ENCODE measurements around the gene XRCC1. TPM values are rescaled to one million over a fixed set of nuclear protein-coding genes. Genes with fewer than 3 reads are reported as not detected.

Gene XRCC1
- total and polyA plus RNA-seq, 9 of the 15 experiments (the other 6 are each of a cell fraction or from before 2014, with no cell fraction given), result 1.5 to 36.9 (median 24.9) TPM

GRCh38 chr19:43596842-43597461 lies 21.6 kb upstream of the XRCC1 start:
- in situ Hi-C loops (cut with MboI) (no loop called here), intact Hi-C loops (cut with micrococcal nuclease) (loop anchor here (1.0 to 2.0 kb wide), 2 partner anchors 22 to 56 kb away; partner anchors contain the start of genes PINLYP and XRCC1)
- no peak for FAIRE-seq
- BruUV-seq (replicated peaks), result TSS peak; percentile 59
- H3K9me1 ChIP-seq (ENCODE audit: control insufficient read depth, insufficient read depth, low read length), result no peaks in the 10 kb centered on the region
- 2% methylated on average over 6 of the region's 7 CpGs for WGBS (ENCODE audit: insufficient coverage, low coverage, missing lambda C conversion rate)
- H4K20me1 ChIP-seq (replicated peaks; ENCODE audit: control insufficient read depth, insufficient read depth, low read length), result no peaks in the 10 kb centered on the region
- DNase-seq (ENCODE audit: extremely low read depth in 1 of 4, low spot score in 3 of 4), result no peak
- no peaks in the 10 kb centered on the region for H3K9me3 ChIP-seq (replicated peaks; ENCODE audit: control insufficient read depth, insufficient read depth, low read depth, low read length)
- POLR2A ChIA-PET, result interaction anchor here (0.7 to 5.6 kb wide), 5 partner anchors 12 to 59 kb away, joined by 3 to 60 read pairs (median 4); partner anchors contain the start of genes PINLYP, SRRM5 and XRCC1
- H3K4me2 ChIP-seq (ENCODE audit: insufficient read depth, low read length), result peak overlapping the region; percentile 97
- H3K36me3 ChIP-seq (ENCODE audit: control insufficient read depth, insufficient read depth, low read length), result peaks cover 49% of the 10 kb centered on the region; the same call in 2 of the 3 replicates
- peaks cover 41% of the 10 kb centered on the region for H3K79me2 ChIP-seq (ENCODE audit: control insufficient read depth, insufficient read depth, low read length)
- H2AFZ ChIP-seq (ENCODE audit: low read depth, low read length), result peak overlapping the region; percentile 98
- peaks cover 15 to 47% of the 10 kb centered on the region in 2 experiments; a peak in 4 of 5 replicates for H3K4me1 ChIP-seq (replicated peaks in 1 of 2; ENCODE audit: control insufficient read depth in 2 of 2, insufficient read depth in 2 of 2, low read length in 2 of 2)
- H3K4me3 ChIP-seq, result peak overlapping the region; percentile 76
- ATAC-seq, result no peak
- peak overlapping the region; percentile 99 for H3K27ac ChIP-seq (ENCODE audit: extremely low read depth, low read depth, low read length)
- H3K9ac ChIP-seq (ENCODE audit: insufficient read depth in 1 of 2, low read depth in 2 of 2, low read length in 2 of 2), result peak overlapping the region; percentile 97 to 98
- CTCF ChIA-PET (ENCODE audit: low intra/inter-chr PET ratio), result no interaction called here
- H3K27me3 ChIP-seq (ENCODE audit: control insufficient read depth in 2 of 2, insufficient read depth in 2 of 2, low read length in 2 of 2), result no peaks in the 10 kb centered on the region
- TF ChIP-seq THAP12 (CRISPR knock-in tag; IDR thresholded peaks at IDR 0.05) (no peak), SIN3A (IDR thresholded peaks at IDR 0.05; ENCODE audit: borderline replicate concordance in 2 of 2, control insufficient read depth in 1 of 2, low read depth in 2 of 2, low read length in 2 of 2) (0 out of 4 replicates have a peak, but pooled peaks of 1 of the 2 experiments have one; percentile 25), IRF2 (CRISPR knock-in tag; IDR thresholded peaks at IDR 0.05) (no peak), SMARCA5 (IDR thresholded peaks at IDR 0.05) (no peak), ZNF384 (IDR thresholded peaks at IDR 0.05; ENCODE audit: low read depth, low read length) (no peak), NFIX (CRISPR knock-in tag; IDR thresholded peaks at IDR 0.05; ENCODE audit: low read depth) (no peak), MGA (IDR thresholded peaks at IDR 0.05) (no peak), KDM2B (CRISPR knock-in tag; IDR thresholded peaks at IDR 0.05) (no peak)
